Neural progenitor cell (in vitro differentiated cells): ENCODE results near the gene RNPEPL1. TPM values are rescaled to one million over a fixed set of nuclear protein-coding genes. Genes with fewer than 3 reads are reported as not detected.

Source experiments
- DNase-seq: peaks from one replicate; pipeline ENCODE4 v3.0.0-alpha.2; 2016; ENCODE audit warnings: low spot score
- H2AFZ ChIP-seq: fragments of 200-600 bp; sonication (generic); replicated peaks from 2 replicates; pipeline ENCODE4 v1.6.1; 2016; ENCODE audit warnings: antibody characterized with exemption
- H3F3A ChIP-seq: fragments of 200-600 bp; sonication (generic); 2 replicates; pipeline ENCODE4 v1.6.1; 2016; ENCODE audit warnings: antibody characterized with exemption, low read depth
- H3K27ac ChIP-seq: fragments of 200-600 bp; sonication (generic); 2 replicates; pipeline ENCODE4 v1.5.1; 2016; ENCODE audit warnings: mild to moderate bottlenecking
- H3K27me3 ChIP-seq: fragments of 200-600 bp; sonication (generic); 2 replicates; pipeline ENCODE4 v1.6.1; 2016; ENCODE audit warnings: mild to moderate bottlenecking, moderate library complexity
- H3K36me3 ChIP-seq: fragments of 200-600 bp; sonication (generic); 2 replicates; pipeline ENCODE4 v1.5.1; 2016
- H3K4me1 ChIP-seq: fragments of 200-600 bp; sonication (generic); 2 replicates; pipeline ENCODE4 v1.6.1; 2016; ENCODE audit warnings: mixed run types
- H3K4me2 ChIP-seq: fragments of 200-600 bp; sonication (generic); 2 replicates; pipeline ENCODE4 v1.6.1; 2016
- H3K4me3 ChIP-seq: fragments of 200-600 bp; sonication (generic); 2 replicates; pipeline ENCODE4 v1.5.1; 2016
- H3K79me2 ChIP-seq: fragments of 200-600 bp; sonication (generic); 2 replicates; pipeline ENCODE4 v1.6.1; 2016; ENCODE audit warnings: low read depth
- H3K9ac ChIP-seq: fragments of 200-600 bp; sonication (generic); 2 replicates; pipeline ENCODE4 v1.6.1; 2016
- H3K9me3 ChIP-seq: fragments of 200-600 bp; sonication (generic); 2 replicates; pipeline ENCODE4 v1.5.1; 2016; ENCODE audit warnings: low read depth
- H4K20me1 ChIP-seq: fragments of 200-600 bp; sonication (generic); 2 replicates; pipeline ENCODE4 v1.6.1; 2016; ENCODE audit warnings: low read depth
- H3K27ac Mint-ChIP-seq: 3 replicates; pipeline ENCODE4 v1.8.0; 2021; ENCODE audit warnings: mixed read lengths
- H3K27me3 Mint-ChIP-seq: 2 replicates; pipeline ENCODE4 v1.8.0; 2022; ENCODE audit warnings: low read depth, mild to moderate bottlenecking, inconsistent platforms, moderate library complexity, mixed read lengths; ENCODE audit not compliant: insufficient read depth
- H3K36me3 Mint-ChIP-seq: 3 replicates; pipeline ENCODE4 v1.8.0; 2021; ENCODE audit warnings: mixed read lengths
- H3K4me1 Mint-ChIP-seq: 3 replicates; pipeline ENCODE4 v1.8.0; 2021; ENCODE audit warnings: mixed read lengths
- H3K4me3 Mint-ChIP-seq: 3 replicates; pipeline ENCODE4 v1.8.0; 2021; ENCODE audit warnings: mild to moderate bottlenecking, moderate library complexity, mixed read lengths
- H3K9me3 Mint-ChIP-seq: 3 replicates; pipeline ENCODE4 v1.8.0; 2020; ENCODE audit warnings: mixed read lengths
- EZH2 ChIP-seq: fragments of 200-600 bp; sonication (generic); IDR thresholded peaks from 2 replicates; pipeline ENCODE4 v1.6.1; 2017; ENCODE audit warnings: antibody characterized with exemption, mild to moderate bottlenecking, moderate library complexity
- EZH2phosphoT487 ChIP-seq: fragments of 200-600 bp; sonication (generic); IDR thresholded peaks from 2 replicates; pipeline ENCODE4 v1.6.1; 2017; ENCODE audit warnings: antibody characterized with exemption
- total RNA-seq: library from RNA; depleted of rRNA; stranded (reverse); fragments of >200 nt; gene quantifications from 2 replicates; pipeline ENCODE4 v1.2.3, GENCODE V29; 2015; ENCODE audit warnings: low replicate concordance
- TF ChIP-seq, protein P1 (sequence below): fragments of 200-600 bp; sonication (generic); IDR thresholded peaks from 2 replicates; pipeline ENCODE4 v1.5.1; 2017; ENCODE audit warnings: antibody characterized with exemption, mild to moderate bottlenecking

The RNPEPL1 gene
- total RNA-seq, 1 donor from 2014 or later, result 2.7 TPM

DNA sequence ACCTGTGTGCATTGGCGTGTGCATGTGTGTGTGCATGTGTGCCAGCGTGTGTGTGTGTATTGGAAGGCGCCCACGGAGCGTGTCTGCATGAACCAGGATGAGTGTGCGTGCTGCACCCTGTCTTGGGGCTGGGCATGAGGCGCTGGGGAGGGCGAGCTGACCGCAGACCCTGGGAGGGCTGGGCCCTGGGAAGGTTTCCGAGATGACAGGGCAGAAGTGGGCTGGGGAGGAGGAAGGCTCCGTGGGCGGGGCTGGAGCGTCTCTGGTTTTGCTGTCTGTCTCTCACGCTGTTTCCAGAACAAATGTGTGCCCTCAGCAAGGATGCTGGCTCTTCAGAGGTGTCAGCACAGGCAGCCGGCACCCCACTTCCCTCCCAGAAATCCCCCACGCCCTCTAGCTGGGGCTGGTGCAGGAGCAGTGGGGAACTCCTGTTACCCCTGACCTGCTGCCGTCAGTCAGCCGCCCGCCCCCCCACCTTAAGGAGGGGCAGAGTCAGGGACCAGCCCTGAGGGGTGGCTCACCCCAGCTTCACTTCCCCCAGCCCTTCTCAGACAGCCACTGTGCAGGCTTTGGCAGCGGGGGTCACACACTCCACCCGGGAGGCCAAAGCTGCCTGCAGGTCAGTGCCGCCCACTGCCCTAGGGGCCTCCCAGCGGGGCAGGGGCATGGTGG lies 56.8 kb downstream of the RNPEPL1 start, which contains the start of gene GPR35:
GPR35 (plus strand) TSS at position 531 of the 672 bp plus-strand sequence. CDS start 4,473 bp downstream, outside the sequence.
- Histone ChIP-seq H3K9me3 (no peaks in the 10 kb centered on the region), H2AFZ (no peak within 1 kb of the TSS), H3K9ac (no peak within 1 kb of the TSS), H3F3A (no peaks in the 10 kb centered on the region), H3K27ac (no peak within 1 kb of the TSS), H3K4me2 (no peak within 1 kb of the TSS), H4K20me1 (no peaks in the 10 kb centered on the region), H3K4me1 (no peaks in the 10 kb centered on the region), H3K4me3 (no peak within 1 kb of the TSS), H3K27me3 (no peaks in the 10 kb centered on the region), H3K79me2 (no peaks in the 10 kb centered on the region), H3K36me3 (no peaks in the 10 kb centered on the region)
- Mint-ChIP-seq H3K36me3 (no peaks in the 10 kb centered on the region), H3K4me3 (no peak within 1 kb of the TSS), H3K27me3 (no peaks in the 10 kb centered on the region), H3K9me3 (no peaks in the 10 kb centered on the region), H3K27ac (no peak within 1 kb of the TSS), H3K4me1 (peaks cover 7% of the 10 kb centered on the region)
- TF ChIP-seq EZH2 (no peak), EZH2phosphoT487 (no peak)
- TF ChIP-seq, protein P1, sequence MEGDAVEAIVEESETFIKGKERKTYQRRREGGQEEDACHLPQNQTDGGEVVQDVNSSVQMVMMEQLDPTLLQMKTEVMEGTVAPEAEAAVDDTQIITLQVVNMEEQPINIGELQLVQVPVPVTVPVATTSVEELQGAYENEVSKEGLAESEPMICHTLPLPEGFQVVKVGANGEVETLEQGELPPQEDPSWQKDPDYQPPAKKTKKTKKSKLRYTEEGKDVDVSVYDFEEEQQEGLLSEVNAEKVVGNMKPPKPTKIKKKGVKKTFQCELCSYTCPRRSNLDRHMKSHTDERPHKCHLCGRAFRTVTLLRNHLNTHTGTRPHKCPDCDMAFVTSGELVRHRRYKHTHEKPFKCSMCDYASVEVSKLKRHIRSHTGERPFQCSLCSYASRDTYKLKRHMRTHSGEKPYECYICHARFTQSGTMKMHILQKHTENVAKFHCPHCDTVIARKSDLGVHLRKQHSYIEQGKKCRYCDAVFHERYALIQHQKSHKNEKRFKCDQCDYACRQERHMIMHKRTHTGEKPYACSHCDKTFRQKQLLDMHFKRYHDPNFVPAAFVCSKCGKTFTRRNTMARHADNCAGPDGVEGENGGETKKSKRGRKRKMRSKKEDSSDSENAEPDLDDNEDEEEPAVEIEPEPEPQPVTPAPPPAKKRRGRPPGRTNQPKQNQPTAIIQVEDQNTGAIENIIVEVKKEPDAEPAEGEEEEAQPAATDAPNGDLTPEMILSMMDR, result no peak
- DNase-seq, result no peak

DNA sequence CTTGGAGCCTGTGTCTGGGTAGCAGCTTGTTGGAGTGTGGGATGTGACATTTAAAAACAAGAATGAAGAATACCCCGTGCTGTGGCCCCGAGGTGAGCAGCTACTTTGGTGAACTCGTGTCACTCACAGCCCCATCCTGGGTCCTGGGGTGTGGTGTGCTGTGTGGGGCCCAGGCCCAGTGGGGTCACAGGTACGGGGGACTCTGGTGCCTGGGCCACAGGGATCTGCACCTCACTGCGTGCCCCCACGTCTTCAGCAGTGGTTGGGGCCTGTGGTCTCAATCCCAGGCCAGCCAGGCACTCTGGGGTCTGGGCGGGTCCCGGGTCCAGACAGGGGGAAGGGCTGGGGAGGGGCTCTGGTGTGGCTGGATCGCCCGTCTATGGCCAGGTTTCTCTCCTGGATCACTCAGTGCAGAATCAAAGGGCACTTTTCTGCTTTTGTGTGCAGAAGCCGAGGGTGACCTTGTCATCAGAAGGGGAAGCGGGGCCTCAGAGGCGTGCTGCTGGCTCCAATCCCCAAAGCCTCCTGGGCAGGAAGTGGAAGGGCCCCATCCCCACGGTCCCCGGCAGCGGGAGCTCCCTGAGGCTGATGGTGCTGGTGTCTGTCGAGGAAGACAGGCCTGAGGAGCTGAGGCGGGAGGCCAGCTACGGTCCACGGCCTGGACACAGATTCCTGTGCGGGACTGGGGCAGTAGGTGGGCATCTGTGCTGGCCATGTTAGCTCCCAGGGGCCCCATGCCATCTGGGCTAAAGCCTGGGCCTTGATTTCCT lies 58.4 kb downstream of the RNPEPL1 start:
- Histone ChIP-seq H3K79me2 (no peaks in the 10 kb centered on the region), H3F3A (no peaks in the 10 kb centered on the region), H3K27ac (no peak overlapping the region), H3K4me2 (no peak overlapping the region), H3K4me1 (no peaks in the 10 kb centered on the region), H3K4me3 (no peak overlapping the region), H4K20me1 (no peaks in the 10 kb centered on the region), H3K9ac (no peak overlapping the region), H2AFZ (no peak overlapping the region), H3K27me3 (no peaks in the 10 kb centered on the region), H3K36me3 (no peaks in the 10 kb centered on the region), H3K9me3 (no peaks in the 10 kb centered on the region)
- no peak for TF ChIP-seq EZH2
- TF ChIP-seq, protein P1, result no peak
- no peak for TF ChIP-seq EZH2phosphoT487
- no peaks in the 10 kb centered on the region for H3K9me3 Mint-ChIP-seq
- H3K27me3 Mint-ChIP-seq, result no peaks in the 10 kb centered on the region
- no peak overlapping the region for H3K27ac Mint-ChIP-seq
- peaks cover 7% of the 10 kb centered on the region for H3K4me1 Mint-ChIP-seq
- no peak overlapping the region for H3K4me3 Mint-ChIP-seq
- no peak for DNase-seq
- H3K36me3 Mint-ChIP-seq, result no peaks in the 10 kb centered on the region

DNA sequence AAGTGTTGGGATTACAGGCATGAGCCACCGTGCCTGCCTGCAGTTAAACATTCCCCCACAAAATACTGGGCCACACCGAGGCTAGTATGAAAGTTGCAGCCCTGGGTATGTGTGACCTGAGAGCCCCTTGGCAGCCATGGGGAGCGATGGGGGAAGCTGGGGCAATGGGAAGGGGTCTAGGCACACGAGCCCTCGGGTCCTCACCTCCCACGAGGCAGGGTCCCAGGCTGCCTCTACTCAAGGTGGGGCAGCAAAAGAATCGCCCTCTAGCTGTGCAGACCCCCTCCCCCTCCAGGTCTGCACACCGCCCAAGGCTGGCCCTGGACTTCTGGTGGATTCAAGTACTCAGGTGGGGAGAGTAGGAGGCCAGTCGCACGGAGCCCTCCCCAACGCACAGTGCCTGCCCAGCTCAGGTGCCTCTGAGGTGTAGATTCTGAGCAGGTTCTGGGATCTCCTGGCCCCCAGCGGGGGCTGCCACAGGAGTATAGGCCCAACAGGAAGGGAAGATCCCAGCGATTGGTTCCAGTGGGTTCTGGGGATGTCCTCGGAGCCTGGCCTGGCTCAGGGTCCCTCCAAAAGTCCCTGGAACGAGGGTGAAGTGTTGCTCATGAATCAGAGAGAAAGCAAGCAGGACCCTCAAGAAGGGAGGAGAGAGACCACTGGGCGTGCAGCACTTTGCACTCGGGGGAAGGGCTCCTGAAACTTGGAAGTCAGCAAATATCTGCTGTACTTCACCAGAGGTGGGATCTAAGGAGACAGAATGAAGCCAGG lies 59.6 kb downstream of the RNPEPL1 start:
- no peak for DNase-seq
- Histone ChIP-seq H3K9me3 (no peaks in the 10 kb centered on the region), H3K4me1 (no peaks in the 10 kb centered on the region), H4K20me1 (no peaks in the 10 kb centered on the region), H3K27ac (no peak overlapping the region), H3K4me3 (no peak overlapping the region), H3K4me2 (no peak overlapping the region), H3F3A (no peaks in the 10 kb centered on the region), H3K9ac (no peak overlapping the region), H3K79me2 (no peaks in the 10 kb centered on the region), H3K27me3 (no peaks in the 10 kb centered on the region), H2AFZ (no peak overlapping the region), H3K36me3 (no peaks in the 10 kb centered on the region)
- Mint-ChIP-seq H3K27ac (no peak overlapping the region), H3K9me3 (peaks cover 5% of the 10 kb centered on the region), H3K4me1 (peaks cover 2% of the 10 kb centered on the region), H3K27me3 (no peaks in the 10 kb centered on the region), H3K4me3 (no peak overlapping the region), H3K36me3 (no peaks in the 10 kb centered on the region)
- TF ChIP-seq EZH2 (no peak), EZH2phosphoT487 (no peak)
- TF ChIP-seq, protein P1, result no peak
